Spleen (tissue), 7 donors: ENCODE data around the gene C1QTNF8.

Experiments used
- POLR2AphosphoS5 ChIP-seq, 3 donors: sonication (generic); formaldehyde crosslinking; IDR thresholded peaks; one replicate each; pipeline ENCODE4 v1.5.1; 2017; ENCODE audit warnings: antibody characterized with exemption in 3 of 3
- TF ChIP-seq, protein P1 (sequence below), 11 experiments: fragments of 200-600 bp in 7 of 11; fragments of 450-650 bp in 4 of 11; sonication (generic) in 4 of 11; IDR thresholded peaks in 8 of 11; conservative IDR thresholded peaks in 3 of 11; 1 replicate in 7 of 11; 2 replicates in 4 of 11; pipeline versions ENCODE4 v1.4.0 to v1.8.0; 2016 to 2021; ENCODE audit warnings: antibody characterized with exemption in 11 of 11, inconsistent platforms in 4 of 11, mild to moderate bottlenecking in 1 of 11
- donor health status: DM: no; HTN: no; CAD: no; lungs with moderate emphysema.
- donor health status: DM: no; HTN: no; CAD: no.
- donor health status: DM: no; HTN: no; CAD: no.

DNA sequence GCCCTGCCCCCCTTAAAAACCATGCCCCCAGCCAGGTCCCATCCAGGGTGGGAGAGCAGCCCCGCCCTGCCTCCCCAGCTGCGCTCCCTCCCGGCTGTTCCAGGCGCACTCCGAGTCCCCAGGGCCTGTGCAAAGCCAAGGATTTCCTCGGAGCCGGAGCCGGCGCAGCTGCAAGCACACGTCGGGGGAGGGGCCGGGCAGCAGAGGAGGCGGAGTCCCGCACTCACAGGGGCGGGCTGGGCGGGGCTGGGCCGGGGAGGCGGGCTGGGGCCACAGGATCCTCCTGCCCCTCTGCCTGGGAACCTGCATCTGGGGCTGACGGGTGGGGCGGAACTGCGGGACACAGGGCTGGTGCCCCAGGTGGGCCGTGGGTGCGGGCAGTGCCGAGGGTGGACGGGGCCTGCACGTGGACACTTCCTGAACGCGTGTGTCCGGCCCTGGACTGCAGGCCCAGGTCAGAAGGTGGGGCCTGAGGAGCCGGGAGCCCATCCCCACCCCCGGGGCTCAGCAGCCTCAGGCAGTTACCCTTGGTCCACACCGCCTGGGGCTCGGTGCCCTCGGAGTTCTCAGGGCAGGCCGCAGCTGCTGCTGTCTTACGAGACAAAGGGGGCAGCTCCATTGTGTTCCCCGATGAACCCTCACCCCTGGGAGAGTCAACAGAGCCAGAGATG, 47.5 kb downstream of the C1QTNF8 start:
- TF ChIP-seq, protein P1, sequence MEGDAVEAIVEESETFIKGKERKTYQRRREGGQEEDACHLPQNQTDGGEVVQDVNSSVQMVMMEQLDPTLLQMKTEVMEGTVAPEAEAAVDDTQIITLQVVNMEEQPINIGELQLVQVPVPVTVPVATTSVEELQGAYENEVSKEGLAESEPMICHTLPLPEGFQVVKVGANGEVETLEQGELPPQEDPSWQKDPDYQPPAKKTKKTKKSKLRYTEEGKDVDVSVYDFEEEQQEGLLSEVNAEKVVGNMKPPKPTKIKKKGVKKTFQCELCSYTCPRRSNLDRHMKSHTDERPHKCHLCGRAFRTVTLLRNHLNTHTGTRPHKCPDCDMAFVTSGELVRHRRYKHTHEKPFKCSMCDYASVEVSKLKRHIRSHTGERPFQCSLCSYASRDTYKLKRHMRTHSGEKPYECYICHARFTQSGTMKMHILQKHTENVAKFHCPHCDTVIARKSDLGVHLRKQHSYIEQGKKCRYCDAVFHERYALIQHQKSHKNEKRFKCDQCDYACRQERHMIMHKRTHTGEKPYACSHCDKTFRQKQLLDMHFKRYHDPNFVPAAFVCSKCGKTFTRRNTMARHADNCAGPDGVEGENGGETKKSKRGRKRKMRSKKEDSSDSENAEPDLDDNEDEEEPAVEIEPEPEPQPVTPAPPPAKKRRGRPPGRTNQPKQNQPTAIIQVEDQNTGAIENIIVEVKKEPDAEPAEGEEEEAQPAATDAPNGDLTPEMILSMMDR (IDR thresholded peaks at IDR 0.05 in 8 of 11, conservative IDR thresholded peaks at IDR 0.05 in 3 of 11), result no peak
- no peak for TF ChIP-seq POLR2AphosphoS5 (IDR thresholded peaks at IDR 0.05)
